Tibial nerve (tissue), 4 donors: ENCODE measurements around the gene HCFC1R1. TPM values are rescaled to one million over a fixed set of nuclear protein-coding genes. Genes with fewer than 3 reads are reported as not detected.

Source experiments
- DNase-seq, 2 donors: peaks; one replicate each; pipeline ENCODE4 v3.0.0-alpha.2; 2019; ENCODE audit warnings: low spot score in 2 of 2
- H3K27ac ChIP-seq, 4 donors: fragments of 200-600 bp; sonication (generic) in 3 of 4; one replicate each; pipeline ENCODE4 v1.5.1; 2017 to 2019; ENCODE audit warnings: mild to moderate bottlenecking in 1 of 4
- H3K27me3 ChIP-seq, 2 donors: fragments of 200-600 bp; sonication (generic) in 1 of 2; one replicate each; pipeline versions ENCODE4 v1.5.1 to v1.6.0; 2017 to 2019
- H3K36me3 ChIP-seq, 3 donors: fragments of 200-600 bp; sonication (generic); one replicate each; pipeline ENCODE4 v1.5.1; 2018 to 2019
- H3K4me1 ChIP-seq, 4 donors: fragments of 200-600 bp; sonication (generic) in 3 of 4; one replicate each; pipeline ENCODE4 v1.5.1; 2017 to 2019
- H3K4me3 ChIP-seq, 4 donors: fragments of 200-600 bp; sonication (generic) in 3 of 4; one replicate each; pipeline ENCODE4 v1.5.1; 2017 to 2019; ENCODE audit warnings: mild to moderate bottlenecking in 1 of 4, moderate library complexity in 1 of 4
- H3K9me3 ChIP-seq, 4 donors: fragments of 200-600 bp; sonication (generic) in 3 of 4; one replicate each; pipeline ENCODE4 v1.5.1; 2017 to 2019
- EP300 ChIP-seq, 2 donors: sonication (generic); formaldehyde crosslinking; IDR thresholded peaks; one replicate each; pipeline ENCODE4 v1.6.1; 2017; ENCODE audit warnings: antibody characterized with exemption in 2 of 2, mild to moderate bottlenecking in 1 of 2
- POLR2A ChIP-seq, 2 donors: fragments of 450-650 bp; IDR thresholded peaks; one replicate each; pipeline ENCODE4 v1.6.1; 2017; ENCODE audit warnings: antibody characterized with exemption in 2 of 2, mild to moderate bottlenecking in 2 of 2, moderate library complexity in 2 of 2
- WGBS, 2 donors: methylation state at CpG; one replicate each; pipeline ENCODE4 v1.1.5; 2018; 5-methylcytosine and 5-hydroxymethylcytosine counted together
- total RNA-seq, 4 donors: library from RNA; depleted of rRNA; stranded (reverse); fragments of >200 nt; gene quantifications; one replicate each; pipeline ENCODE4 v1.1.0, GENCODE V29; 2016
- TF ChIP-seq, protein P1 (sequence below), 5 experiments: fragments of 200-600 bp in 3 of 5; fragments of 450-650 bp in 2 of 5; sonication (generic) in 3 of 5; IDR thresholded peaks; one replicate each; pipeline ENCODE4 v1.5.1; 2016 to 2019; ENCODE audit warnings: antibody characterized with exemption in 5 of 5, mild to moderate bottlenecking in 3 of 5, moderate library complexity in 2 of 5

The HCFC1R1 gene
- total RNA-seq, 4 donors from 2014 or later, result 17.7 to 46.9 (median 38.5) TPM

- H3K27ac ChIP-seq, result peak overlapping the region in 1 of 4 donors; percentile 50
- peaks cover 0 to 22% (median 7%) of the 10 kb centered on the region in 4 donors for H3K4me1 ChIP-seq
- no peaks in the 10 kb centered on the region for H3K36me3 ChIP-seq
- no peak for DNase-seq
- peak overlapping the region in 2 of 4 donors; percentile 9 to 40 for H3K4me3 ChIP-seq
- TF ChIP-seq POLR2A (IDR thresholded peaks at IDR 0.05), result no peak
- 13 to 14% methylated on average over 24 to 25 of the region's 25 CpGs for WGBS, 2 donors
- no peaks in the 10 kb centered on the region for H3K9me3 ChIP-seq
- H3K27me3 ChIP-seq, result peaks cover 2 to 88% of the 10 kb centered on the region in 2 donors
Observed at GRCh38 chr16:3004781-3005284, 18.9 kb downstream of the HCFC1R1 start.

DNA sequence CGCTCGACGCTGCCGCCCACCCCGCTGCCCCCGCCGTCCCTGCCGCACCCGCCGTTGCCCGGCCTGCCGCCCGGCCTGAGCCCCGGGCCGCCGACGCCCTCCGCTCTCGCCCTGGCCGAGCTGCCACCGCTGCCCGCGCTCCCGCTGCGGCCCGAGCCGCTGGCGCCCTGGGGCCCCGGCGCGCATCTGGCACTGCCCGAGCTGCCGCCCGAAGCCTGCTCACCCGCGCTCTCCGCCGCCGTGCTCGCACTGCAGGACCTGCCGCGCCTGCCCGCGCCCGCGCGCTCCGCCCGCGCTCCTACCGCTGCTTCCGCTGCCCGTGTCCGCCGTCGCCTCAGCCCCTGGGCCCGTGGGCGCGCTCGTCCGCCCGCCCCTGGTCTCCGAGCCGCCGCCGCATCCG, 19.4 kb downstream of the HCFC1R1 start:
- Histone ChIP-seq H3K27me3 (peaks cover 2 to 87% of the 10 kb centered on the region in 2 donors), H3K36me3 (no peaks in the 10 kb centered on the region), H3K9me3 (no peaks in the 10 kb centered on the region), H3K27ac (no peak overlapping the region), H3K4me3 (peak overlapping the region in 1 of 4 donors; percentile 40), H3K4me1 (peaks cover 0 to 22% (median 7%) of the 10 kb centered on the region in 4 donors)
- DNase-seq, result no peak
- TF ChIP-seq EP300 (IDR thresholded peaks at IDR 0.05), result no peak
- TF ChIP-seq, protein P1, sequence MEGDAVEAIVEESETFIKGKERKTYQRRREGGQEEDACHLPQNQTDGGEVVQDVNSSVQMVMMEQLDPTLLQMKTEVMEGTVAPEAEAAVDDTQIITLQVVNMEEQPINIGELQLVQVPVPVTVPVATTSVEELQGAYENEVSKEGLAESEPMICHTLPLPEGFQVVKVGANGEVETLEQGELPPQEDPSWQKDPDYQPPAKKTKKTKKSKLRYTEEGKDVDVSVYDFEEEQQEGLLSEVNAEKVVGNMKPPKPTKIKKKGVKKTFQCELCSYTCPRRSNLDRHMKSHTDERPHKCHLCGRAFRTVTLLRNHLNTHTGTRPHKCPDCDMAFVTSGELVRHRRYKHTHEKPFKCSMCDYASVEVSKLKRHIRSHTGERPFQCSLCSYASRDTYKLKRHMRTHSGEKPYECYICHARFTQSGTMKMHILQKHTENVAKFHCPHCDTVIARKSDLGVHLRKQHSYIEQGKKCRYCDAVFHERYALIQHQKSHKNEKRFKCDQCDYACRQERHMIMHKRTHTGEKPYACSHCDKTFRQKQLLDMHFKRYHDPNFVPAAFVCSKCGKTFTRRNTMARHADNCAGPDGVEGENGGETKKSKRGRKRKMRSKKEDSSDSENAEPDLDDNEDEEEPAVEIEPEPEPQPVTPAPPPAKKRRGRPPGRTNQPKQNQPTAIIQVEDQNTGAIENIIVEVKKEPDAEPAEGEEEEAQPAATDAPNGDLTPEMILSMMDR (IDR thresholded peaks at IDR 0.05), result no peak
- TF ChIP-seq POLR2A (IDR thresholded peaks at IDR 0.05), result no peak
- WGBS, 2 donors, result 0 to 1% methylated on average over 1 to 38 of the region's 67 CpGs

DNA sequence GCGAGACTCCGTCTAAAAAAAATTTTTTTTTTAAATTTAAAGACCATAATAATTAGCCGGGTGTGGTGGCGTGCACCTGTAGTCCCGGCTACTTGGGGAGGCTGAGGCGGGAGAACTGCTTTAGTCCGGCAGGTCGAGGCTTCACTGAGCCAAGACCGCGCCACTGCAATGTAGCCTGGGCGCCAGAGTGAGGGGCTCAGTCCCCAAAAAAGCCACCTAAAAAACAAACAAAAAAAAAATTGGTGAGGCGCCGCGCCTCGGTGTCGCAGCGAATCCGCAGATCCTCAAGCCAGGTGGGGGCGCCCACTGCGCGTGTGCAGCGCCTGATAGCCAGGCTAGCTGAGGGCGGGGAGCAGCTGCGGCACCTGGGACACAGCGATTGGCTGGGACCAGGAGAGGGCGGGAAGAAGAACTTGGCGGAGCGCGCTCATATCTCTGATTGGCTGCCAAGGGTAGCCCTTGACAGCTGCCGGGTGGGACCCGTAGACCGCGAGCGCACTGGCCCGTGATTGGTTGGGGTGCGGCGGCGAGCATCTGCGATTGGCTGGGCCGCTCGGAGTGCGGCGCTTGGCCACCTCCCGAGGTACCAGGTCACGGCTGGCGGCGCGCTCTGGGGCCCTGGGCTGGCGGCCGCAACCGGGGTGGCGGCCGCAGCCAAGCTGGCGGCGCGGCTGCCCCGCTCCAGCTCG, 20.0 kb downstream of the HCFC1R1 start:
- Histone ChIP-seq H3K27ac (no peak overlapping the region), H3K4me1 (peaks cover 0 to 21% (median 7%) of the 10 kb centered on the region in 4 donors), H3K36me3 (no peaks in the 10 kb centered on the region), H3K9me3 (no peaks in the 10 kb centered on the region), H3K27me3 (peaks cover 2 to 82% of the 10 kb centered on the region in 2 donors), H3K4me3 (peak overlapping the region in 1 of 4 donors; percentile 40)
- TF ChIP-seq POLR2A (IDR thresholded peaks at IDR 0.05) (no peak), EP300 (IDR thresholded peaks at IDR 0.05) (peak; percentile 24 to 26)
- TF ChIP-seq, protein P1 (IDR thresholded peaks at IDR 0.05), result peak; percentile 39 to 64 (median 51)
- peak; percentile 71 to 79 for DNase-seq
- 8 to 12% methylated on average over 41 to 56 of the region's 58 CpGs for WGBS, 2 donors

DNA sequence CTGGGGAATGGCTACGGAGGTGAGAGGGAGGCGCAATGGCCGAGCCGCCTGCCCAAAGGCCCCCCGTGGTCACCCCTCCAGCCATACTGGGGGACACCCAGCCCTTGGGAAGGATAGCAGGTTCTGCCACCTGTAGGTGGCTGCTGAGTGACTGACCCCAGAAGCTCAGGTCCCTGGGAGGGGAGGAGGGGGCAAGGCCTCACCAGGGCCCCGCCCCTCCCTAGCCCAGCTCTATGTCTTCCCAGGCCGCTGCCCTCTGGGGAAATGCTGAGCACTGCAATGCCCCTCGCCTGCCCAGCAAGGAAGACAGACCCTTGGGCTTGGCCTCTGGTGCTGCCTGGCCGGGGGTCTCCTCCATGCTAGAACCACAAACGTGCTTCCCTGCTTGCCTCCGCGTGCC, 22.4 kb downstream of the HCFC1R1 start:
- H3K4me1 ChIP-seq, result peaks cover 0 to 5% (median 2%) of the 10 kb centered on the region in 4 donors
- peaks cover 2 to 66% of the 10 kb centered on the region in 2 donors for H3K27me3 ChIP-seq
- no peak overlapping the region for H3K4me3 ChIP-seq
- no peak for DNase-seq
- no peaks in the 10 kb centered on the region for H3K9me3 ChIP-seq
- H3K36me3 ChIP-seq, result no peaks in the 10 kb centered on the region
- no peak overlapping the region for H3K27ac ChIP-seq
- 58 to 70% methylated on average over 10 to 11 of the region's 12 CpGs for WGBS, 2 donors
- TF ChIP-seq POLR2A (IDR thresholded peaks at IDR 0.05) (no peak), EP300 (IDR thresholded peaks at IDR 0.05) (no peak)
- TF ChIP-seq, protein P1 (IDR thresholded peaks at IDR 0.05), result no peak

DNA sequence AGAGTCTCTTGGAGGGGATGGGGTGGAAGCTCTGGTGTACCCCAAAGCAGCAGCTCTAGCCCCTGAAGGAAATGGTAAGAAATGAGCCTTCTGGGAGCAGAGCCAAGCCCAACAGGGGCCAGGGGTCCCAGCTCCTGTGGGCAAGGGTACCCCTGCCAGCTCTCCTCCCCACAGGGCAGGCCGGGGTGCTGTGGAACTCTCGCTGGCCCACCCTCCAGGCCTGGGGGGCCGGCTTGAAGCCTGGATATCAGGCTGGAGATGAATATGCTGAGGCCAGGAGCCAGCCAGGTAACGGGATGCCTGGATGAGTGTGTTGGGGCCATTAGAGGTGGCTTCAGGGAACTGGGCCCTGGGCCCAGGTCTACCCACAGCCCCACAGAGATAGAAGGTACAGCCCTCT, 23.2 kb downstream of the HCFC1R1 start:
- Histone ChIP-seq H3K9me3 (no peaks in the 10 kb centered on the region), H3K36me3 (no peaks in the 10 kb centered on the region), H3K27me3 (peaks cover 2 to 66% of the 10 kb centered on the region in 2 donors), H3K4me1 (peaks cover 0 to 5% (median 2%) of the 10 kb centered on the region in 4 donors), H3K27ac (no peak overlapping the region), H3K4me3 (no peak overlapping the region)
- no peak for TF ChIP-seq EP300 (IDR thresholded peaks at IDR 0.05)
- TF ChIP-seq POLR2A (IDR thresholded peaks at IDR 0.05), result no peak
- TF ChIP-seq, protein P1 (IDR thresholded peaks at IDR 0.05), result no peak
- 76 to 94% methylated on average over 3 to 4 of the region's 4 CpGs for WGBS, 2 donors
- no peak for DNase-seq
